MM.1S (cell line): ENCODE results near the gene TSPAN5.

Experiments used
- DNase-seq: peaks from one replicate; pipeline ENCODE4 v3.0.0-alpha.2; 2015
- H2AFZ ChIP-seq: fragments of 300-600 bp; sonication (generic); 2 replicates; pipeline ENCODE4 v1.6.0; 2016; ENCODE audit warnings: antibody characterized with exemption, low read length
- H3F3A ChIP-seq: fragments of 300-600 bp; sonication (generic); 2 replicates; pipeline ENCODE4 v1.6.1; 2016; ENCODE audit warnings: mild to moderate bottlenecking, antibody characterized with exemption, low read length, moderate library complexity, mixed read lengths; ENCODE audit not compliant: insufficient read depth
- H3K27ac ChIP-seq: fragments of 300-600 bp; sonication (generic); 2 replicates; pipeline ENCODE4 v1.5.1; 2016; ENCODE audit warnings: mild to moderate bottlenecking, low read length
- H3K27me3 ChIP-seq: fragments of 300-600 bp; sonication (generic); replicated peaks from 2 replicates; pipeline ENCODE4 v1.6.0; 2016; ENCODE audit warnings: low read length; ENCODE audit not compliant: insufficient read depth
- H3K36me3 ChIP-seq: fragments of 300-600 bp; sonication (generic); replicated peaks from 2 replicates; pipeline ENCODE4 v1.6.1; 2016; ENCODE audit warnings: mild to moderate bottlenecking, low read length, mixed read lengths; ENCODE audit not compliant: insufficient read depth
- H3K4me1 ChIP-seq: fragments of 300-600 bp; sonication (generic); 2 replicates; pipeline ENCODE4 v1.6.1; 2016; ENCODE audit warnings: low read length, mixed read lengths
- H3K4me2 ChIP-seq: fragments of 300-600 bp; sonication (generic); 2 replicates; pipeline ENCODE4 v1.6.0; 2016; ENCODE audit warnings: low read depth, low read length
- H3K4me3 ChIP-seq: fragments of 300-600 bp; sonication (generic); 2 replicates; pipeline ENCODE4 v1.5.1; 2016; ENCODE audit warnings: low read length, mixed read lengths
- H3K79me2 ChIP-seq: fragments of 300-600 bp; sonication (generic); 2 replicates; pipeline ENCODE4 v1.6.1; 2016; ENCODE audit warnings: mixed run types, low read length, mixed read lengths
- H3K9ac ChIP-seq: fragments of 300-600 bp; sonication (generic); 2 replicates; pipeline ENCODE4 v1.6.1; 2016; ENCODE audit warnings: low read length, mixed read lengths
- H3K9me2 ChIP-seq: fragments of 300-600 bp; sonication (generic); replicated peaks from 2 replicates; pipeline ENCODE4 v1.6.1; 2016; ENCODE audit warnings: mild to moderate bottlenecking, low read length, mixed read lengths; ENCODE audit not compliant: insufficient read depth
- H3K9me3 ChIP-seq: fragments of 300-600 bp; sonication (generic); replicated peaks from 2 replicates; pipeline ENCODE4 v1.6.1; 2016; ENCODE audit warnings: mild to moderate bottlenecking, low read length, mixed read lengths; ENCODE audit not compliant: insufficient read depth
- H4K20me1 ChIP-seq: fragments of 300-600 bp; sonication (generic); 2 replicates; pipeline ENCODE4 v1.6.1; 2016; ENCODE audit warnings: mild to moderate bottlenecking, low read length, moderate library complexity, mixed read lengths; ENCODE audit not compliant: insufficient read depth
- EZH2 ChIP-seq: fragments of 300-600 bp; sonication (generic); optimal IDR thresholded peaks from 2 replicates; pipeline ENCODE3; 2017; ENCODE audit warnings: low read depth, mild to moderate bottlenecking, antibody characterized with exemption, low read length, mixed read lengths
- EZH2phosphoT487 ChIP-seq: fragments of 300-600 bp; sonication (generic); IDR thresholded peaks from 2 replicates; pipeline ENCODE4 v1.6.1; 2018; ENCODE audit warnings: antibody characterized with exemption, low read length
- TF ChIP-seq, protein P1 (sequence below): fragments of 300-600 bp; sonication (generic); IDR thresholded peaks from 2 replicates; pipeline ENCODE4 v1.5.1; 2016; ENCODE audit warnings: antibody characterized with exemption, low read length, mixed read lengths

The TSPAN5 gene

DNA sequence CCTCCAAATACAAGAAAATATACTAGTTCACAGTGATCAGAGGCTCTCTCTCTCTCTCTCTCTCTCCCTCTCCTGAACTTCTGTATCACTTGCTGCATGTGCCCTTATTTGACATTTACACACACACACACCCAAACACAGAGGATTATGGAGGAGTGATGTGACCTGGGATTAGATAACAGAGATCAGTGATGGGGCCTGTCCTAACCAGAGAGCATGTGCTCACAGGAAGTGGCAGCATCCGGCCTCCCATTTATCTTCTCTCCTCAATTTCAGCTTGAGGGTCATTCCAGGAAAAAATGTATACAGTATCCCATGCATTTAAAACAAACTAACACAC lies 143.0 kb downstream of the TSPAN5 start:
- Histone ChIP-seq H3K9me2 (no peaks in the 10 kb centered on the region), H4K20me1 (no peaks in the 10 kb centered on the region), H3K27ac (no peak overlapping the region), H3K9ac (no peak overlapping the region), H3K4me2 (no peak overlapping the region), H2AFZ (no peak overlapping the region), H3K27me3 (no peaks in the 10 kb centered on the region), H3K36me3 (no peaks in the 10 kb centered on the region), H3K79me2 (no peaks in the 10 kb centered on the region), H3K9me3 (no peaks in the 10 kb centered on the region), H3F3A (0 out of 2 replicates have a peak, but pooled peaks cover 5% of the 10 kb centered on the region), H3K4me1 (peaks cover 12% of the 10 kb centered on the region), H3K4me3 (no peak overlapping the region)
- no peak for DNase-seq
- no peak for TF ChIP-seq EZH2phosphoT487
- TF ChIP-seq EZH2: no peak
- TF ChIP-seq, protein P1, sequence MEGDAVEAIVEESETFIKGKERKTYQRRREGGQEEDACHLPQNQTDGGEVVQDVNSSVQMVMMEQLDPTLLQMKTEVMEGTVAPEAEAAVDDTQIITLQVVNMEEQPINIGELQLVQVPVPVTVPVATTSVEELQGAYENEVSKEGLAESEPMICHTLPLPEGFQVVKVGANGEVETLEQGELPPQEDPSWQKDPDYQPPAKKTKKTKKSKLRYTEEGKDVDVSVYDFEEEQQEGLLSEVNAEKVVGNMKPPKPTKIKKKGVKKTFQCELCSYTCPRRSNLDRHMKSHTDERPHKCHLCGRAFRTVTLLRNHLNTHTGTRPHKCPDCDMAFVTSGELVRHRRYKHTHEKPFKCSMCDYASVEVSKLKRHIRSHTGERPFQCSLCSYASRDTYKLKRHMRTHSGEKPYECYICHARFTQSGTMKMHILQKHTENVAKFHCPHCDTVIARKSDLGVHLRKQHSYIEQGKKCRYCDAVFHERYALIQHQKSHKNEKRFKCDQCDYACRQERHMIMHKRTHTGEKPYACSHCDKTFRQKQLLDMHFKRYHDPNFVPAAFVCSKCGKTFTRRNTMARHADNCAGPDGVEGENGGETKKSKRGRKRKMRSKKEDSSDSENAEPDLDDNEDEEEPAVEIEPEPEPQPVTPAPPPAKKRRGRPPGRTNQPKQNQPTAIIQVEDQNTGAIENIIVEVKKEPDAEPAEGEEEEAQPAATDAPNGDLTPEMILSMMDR: no peak

DNA sequence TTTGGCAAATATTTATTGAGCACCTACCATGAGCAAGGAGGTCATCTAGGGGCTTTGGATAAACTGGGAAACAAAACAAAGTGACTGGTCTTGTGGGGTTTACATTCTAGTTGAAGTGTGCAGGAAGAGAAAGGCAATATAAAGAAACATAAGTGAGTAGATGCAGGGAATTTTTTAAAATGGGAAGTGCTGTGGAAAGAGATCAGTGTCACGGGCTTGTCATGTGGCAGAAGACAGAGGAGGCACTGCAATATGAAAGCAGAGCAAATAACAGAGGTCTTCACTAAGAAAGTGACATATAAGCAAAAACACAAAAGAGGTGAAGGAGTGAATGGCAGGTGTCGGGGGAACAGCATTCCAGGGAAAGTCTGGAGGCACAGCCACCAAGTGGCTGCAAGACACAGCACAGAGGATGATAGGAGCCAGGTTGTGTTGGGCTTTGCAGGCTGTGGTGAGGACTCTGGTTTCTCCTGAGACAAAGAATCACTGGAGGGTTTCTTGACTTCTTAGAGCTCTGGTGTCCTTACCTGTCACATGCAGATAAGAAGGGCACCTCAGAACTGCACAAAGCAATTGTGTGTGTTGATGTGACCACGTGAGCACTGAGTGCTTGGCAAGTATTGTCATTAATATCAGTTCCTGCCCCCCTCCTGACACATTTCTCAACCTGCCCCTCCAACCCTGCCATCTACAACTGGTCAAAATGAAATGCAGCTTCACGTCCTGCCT lies 143.5 kb downstream of the TSPAN5 start:
- TF ChIP-seq, protein P1: no peak
- TF ChIP-seq EZH2phosphoT487: no peak
- TF ChIP-seq EZH2: no peak
- H4K20me1 ChIP-seq: no peaks in the 10 kb centered on the region
- H2AFZ ChIP-seq: no peak overlapping the region
- H3K4me1 ChIP-seq: peaks cover 15% of the 10 kb centered on the region
- no peaks in the 10 kb centered on the region for H3K27me3 ChIP-seq
- no peak overlapping the region for H3K4me3 ChIP-seq
- H3F3A ChIP-seq: 0 out of 2 replicates have a peak, but pooled peaks cover 5% of the 10 kb centered on the region
- H3K9ac ChIP-seq: no peak overlapping the region
- no peak overlapping the region for H3K4me2 ChIP-seq
- DNase-seq: no peak
- no peaks in the 10 kb centered on the region for H3K36me3 ChIP-seq
- H3K9me3 ChIP-seq: no peaks in the 10 kb centered on the region
- H3K9me2 ChIP-seq: no peaks in the 10 kb centered on the region
- H3K27ac ChIP-seq: no peak overlapping the region
- H3K79me2 ChIP-seq: no peaks in the 10 kb centered on the region

DNA sequence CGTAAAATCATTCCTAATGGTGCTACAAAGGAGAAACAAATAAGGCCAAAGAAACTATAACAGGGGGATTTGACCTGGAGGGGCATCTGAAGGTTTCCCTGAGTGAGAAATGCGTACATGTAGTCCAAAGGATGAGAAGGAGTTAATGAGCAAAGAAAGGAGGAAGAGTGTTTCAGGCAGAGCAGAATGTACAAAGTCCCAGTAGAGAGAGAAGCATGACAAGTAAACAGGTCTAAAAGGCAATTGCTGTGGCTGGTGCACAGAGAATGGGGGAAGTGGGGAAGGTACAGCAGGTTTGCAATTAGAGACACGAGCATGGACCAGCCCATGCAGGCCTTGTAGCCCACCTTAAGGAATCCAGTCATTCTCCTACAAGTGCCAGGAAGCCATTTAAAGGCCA lies 145.5 kb downstream of the TSPAN5 start:
- TF ChIP-seq EZH2 (no peak), EZH2phosphoT487 (no peak)
- TF ChIP-seq, protein P1: no peak
- no peak for DNase-seq

More for the DNA sequence above, 145.5 kb downstream of the TSPAN5 start:
- Histone ChIP-seq H3K27me3 (no peaks in the 10 kb centered on the region), H3F3A (0 out of 2 replicates have a peak, but pooled peaks cover 5% of the 10 kb centered on the region), H3K9me2 (no peaks in the 10 kb centered on the region), H3K4me3 (no peak overlapping the region), H3K4me2 (no peak overlapping the region), H3K27ac (no peak overlapping the region), H4K20me1 (no peaks in the 10 kb centered on the region), H3K9ac (no peak overlapping the region), H2AFZ (no peak overlapping the region), H3K9me3 (no peaks in the 10 kb centered on the region), H3K36me3 (no peaks in the 10 kb centered on the region), H3K79me2 (no peaks in the 10 kb centered on the region), H3K4me1 (peaks cover 15% of the 10 kb centered on the region)
